ENCODE results near the gene ANXA3. TPM values are rescaled to one million over a fixed set of nuclear protein-coding genes. Genes with fewer than 3 reads are reported as not detected.

ANXA3 gene
- total RNA-seq, 1 experiment from 2014 or later: 12.0 TPM

DNA sequence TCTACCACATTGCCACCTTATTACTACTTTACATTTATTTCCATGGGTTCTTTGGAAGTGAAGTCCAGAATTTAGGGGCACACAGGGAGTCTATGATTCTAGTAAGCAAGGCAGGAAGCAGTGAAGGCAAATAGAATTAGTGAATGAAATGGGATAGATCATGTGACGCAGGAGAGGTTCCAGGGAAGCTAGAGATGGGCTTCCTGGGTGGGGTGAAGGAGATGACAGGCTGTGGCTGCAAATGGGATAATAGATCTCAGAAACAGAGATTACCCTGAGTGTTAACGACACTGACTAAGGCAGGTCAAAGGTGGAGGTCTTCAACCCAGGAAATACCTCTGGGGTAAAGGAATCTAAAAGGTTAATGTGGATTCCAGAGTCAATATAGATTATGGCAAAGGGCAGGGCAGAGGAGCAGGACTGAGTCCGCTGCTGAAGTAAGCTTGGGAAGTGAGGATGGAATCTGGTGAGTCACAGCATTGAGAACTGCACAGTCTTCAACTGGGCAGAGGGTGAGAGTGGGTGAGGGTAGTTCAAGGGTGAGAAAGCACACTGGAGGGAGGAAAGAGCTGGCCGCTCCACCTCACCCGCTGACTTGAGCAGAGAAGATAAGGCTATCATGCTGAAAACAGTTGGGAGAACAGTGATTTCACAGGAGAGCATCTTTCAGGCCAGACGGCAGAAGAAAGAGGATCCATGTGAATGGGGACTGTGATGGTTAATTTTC, 70.8 kb downstream of the ANXA3 start:
- Mint-ChIP-seq H3K9me3 (no peaks in the 10 kb centered on the region), H3K27me3 (ENCODE audit: low read depth) (no peaks in the 10 kb centered on the region), H3K27ac (no peak overlapping the region), H3K4me1 (peaks cover 3% of the 10 kb centered on the region), H3K4me3 (no peak overlapping the region), H3K36me3 (no peaks in the 10 kb centered on the region)
- CTCF ChIA-PET: interaction anchor here (0.9 kb wide), 1 partner anchor 14 kb away, joined by 3 read pairs; no protein-coding TSS in a partner anchor
- POLR2A ChIA-PET: no interaction called here
- DNase-seq (ENCODE audit: low spot score) (no peak), ATAC-seq (no peak; the same call in 1 of the 2 replicates)
- TF ChIP-seq, protein P1, sequence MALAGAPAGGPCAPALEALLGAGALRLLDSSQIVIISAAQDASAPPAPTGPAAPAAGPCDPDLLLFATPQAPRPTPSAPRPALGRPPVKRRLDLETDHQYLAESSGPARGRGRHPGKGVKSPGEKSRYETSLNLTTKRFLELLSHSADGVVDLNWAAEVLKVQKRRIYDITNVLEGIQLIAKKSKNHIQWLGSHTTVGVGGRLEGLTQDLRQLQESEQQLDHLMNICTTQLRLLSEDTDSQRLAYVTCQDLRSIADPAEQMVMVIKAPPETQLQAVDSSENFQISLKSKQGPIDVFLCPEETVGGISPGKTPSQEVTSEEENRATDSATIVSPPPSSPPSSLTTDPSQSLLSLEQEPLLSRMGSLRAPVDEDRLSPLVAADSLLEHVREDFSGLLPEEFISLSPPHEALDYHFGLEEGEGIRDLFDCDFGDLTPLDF (CRISPR knock-in tag; IDR thresholded peaks at IDR 0.05): no peak
- TF ChIP-seq TCF7 (CRISPR knock-in tag; IDR thresholded peaks at IDR 0.05; ENCODE audit: low read depth) (no peak), ZNF263 (CRISPR knock-in tag; IDR thresholded peaks at IDR 0.05; ENCODE audit: low read depth) (no peak), NR1H2 (CRISPR knock-in tag; IDR thresholded peaks at IDR 0.05) (no peak), GTF2I (CRISPR knock-in tag; conservative IDR thresholded peaks at IDR 0.05) (no peak), TEAD1 (CRISPR knock-in tag; IDR thresholded peaks at IDR 0.05) (no peak), FOXP1 (CRISPR knock-in tag; IDR thresholded peaks at IDR 0.05; ENCODE audit: borderline replicate concordance) (no peak), EMX1 (CRISPR knock-in tag; IDR thresholded peaks at IDR 0.05) (no peak), GABPB1 (CRISPR knock-in tag; IDR thresholded peaks at IDR 0.05) (no peak), ZBTB21 (CRISPR knock-in tag; IDR thresholded peaks at IDR 0.05; ENCODE audit: borderline replicate concordance) (no peak)
- TF ChIP-seq, protein P2, sequence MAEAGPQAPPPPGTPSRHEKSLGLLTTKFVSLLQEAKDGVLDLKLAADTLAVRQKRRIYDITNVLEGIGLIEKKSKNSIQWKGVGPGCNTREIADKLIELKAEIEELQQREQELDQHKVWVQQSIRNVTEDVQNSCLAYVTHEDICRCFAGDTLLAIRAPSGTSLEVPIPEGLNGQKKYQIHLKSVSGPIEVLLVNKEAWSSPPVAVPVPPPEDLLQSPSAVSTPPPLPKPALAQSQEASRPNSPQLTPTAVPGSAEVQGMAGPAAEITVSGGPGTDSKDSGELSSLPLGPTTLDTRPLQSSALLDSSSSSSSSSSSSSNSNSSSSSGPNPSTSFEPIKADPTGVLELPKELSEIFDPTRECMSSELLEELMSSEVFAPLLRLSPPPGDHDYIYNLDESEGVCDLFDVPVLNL (CRISPR knock-in tag; IDR thresholded peaks at IDR 0.05; ENCODE audit: borderline replicate concordance, low read depth): no peak
- TF ChIP-seq, protein P3, sequence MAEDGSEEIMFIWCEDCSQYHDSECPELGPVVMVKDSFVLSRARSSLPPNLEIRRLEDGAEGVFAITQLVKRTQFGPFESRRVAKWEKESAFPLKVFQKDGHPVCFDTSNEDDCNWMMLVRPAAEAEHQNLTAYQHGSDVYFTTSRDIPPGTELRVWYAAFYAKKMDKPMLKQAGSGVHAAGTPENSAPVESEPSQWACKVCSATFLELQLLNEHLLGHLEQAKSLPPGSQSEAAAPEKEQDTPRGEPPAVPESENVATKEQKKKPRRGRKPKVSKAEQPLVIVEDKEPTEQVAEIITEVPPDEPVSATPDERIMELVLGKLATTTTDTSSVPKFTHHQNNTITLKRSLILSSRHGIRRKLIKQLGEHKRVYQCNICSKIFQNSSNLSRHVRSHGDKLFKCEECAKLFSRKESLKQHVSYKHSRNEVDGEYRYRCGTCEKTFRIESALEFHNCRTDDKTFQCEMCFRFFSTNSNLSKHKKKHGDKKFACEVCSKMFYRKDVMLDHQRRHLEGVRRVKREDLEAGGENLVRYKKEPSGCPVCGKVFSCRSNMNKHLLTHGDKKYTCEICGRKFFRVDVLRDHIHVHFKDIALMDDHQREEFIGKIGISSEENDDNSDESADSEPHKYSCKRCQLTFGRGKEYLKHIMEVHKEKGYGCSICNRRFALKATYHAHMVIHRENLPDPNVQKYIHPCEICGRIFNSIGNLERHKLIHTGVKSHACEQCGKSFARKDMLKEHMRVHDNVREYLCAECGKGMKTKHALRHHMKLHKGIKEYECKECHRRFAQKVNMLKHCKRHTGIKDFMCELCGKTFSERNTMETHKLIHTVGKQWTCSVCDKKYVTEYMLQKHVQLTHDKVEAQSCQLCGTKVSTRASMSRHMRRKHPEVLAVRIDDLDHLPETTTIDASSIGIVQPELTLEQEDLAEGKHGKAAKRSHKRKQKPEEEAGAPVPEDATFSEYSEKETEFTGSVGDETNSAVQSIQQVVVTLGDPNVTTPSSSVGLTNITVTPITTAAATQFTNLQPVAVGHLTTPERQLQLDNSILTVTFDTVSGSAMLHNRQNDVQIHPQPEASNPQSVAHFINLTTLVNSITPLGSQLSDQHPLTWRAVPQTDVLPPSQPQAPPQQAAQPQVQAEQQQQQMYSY (CRISPR knock-in tag; IDR thresholded peaks at IDR 0.05): no peak
- TF ChIP-seq, protein P4, sequence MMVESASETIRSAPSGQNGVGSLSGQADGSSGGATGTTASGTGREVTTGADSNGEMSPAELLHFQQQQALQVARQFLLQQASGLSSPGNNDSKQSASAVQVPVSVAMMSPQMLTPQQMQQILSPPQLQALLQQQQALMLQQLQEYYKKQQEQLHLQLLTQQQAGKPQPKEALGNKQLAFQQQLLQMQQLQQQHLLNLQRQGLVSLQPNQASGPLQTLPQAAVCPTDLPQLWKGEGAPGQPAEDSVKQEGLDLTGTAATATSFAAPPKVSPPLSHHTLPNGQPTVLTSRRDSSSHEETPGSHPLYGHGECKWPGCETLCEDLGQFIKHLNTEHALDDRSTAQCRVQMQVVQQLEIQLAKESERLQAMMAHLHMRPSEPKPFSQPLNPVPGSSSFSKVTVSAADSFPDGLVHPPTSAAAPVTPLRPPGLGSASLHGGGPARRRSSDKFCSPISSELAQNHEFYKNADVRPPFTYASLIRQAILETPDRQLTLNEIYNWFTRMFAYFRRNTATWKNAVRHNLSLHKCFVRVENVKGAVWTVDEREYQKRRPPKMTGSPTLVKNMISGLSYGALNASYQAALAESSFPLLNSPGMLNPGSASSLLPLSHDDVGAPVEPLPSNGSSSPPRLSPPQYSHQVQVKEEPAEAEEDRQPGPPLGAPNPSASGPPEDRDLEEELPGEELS (CRISPR knock-in tag; IDR thresholded peaks at IDR 0.05): no peak
- TF ChIP-seq, protein P5, sequence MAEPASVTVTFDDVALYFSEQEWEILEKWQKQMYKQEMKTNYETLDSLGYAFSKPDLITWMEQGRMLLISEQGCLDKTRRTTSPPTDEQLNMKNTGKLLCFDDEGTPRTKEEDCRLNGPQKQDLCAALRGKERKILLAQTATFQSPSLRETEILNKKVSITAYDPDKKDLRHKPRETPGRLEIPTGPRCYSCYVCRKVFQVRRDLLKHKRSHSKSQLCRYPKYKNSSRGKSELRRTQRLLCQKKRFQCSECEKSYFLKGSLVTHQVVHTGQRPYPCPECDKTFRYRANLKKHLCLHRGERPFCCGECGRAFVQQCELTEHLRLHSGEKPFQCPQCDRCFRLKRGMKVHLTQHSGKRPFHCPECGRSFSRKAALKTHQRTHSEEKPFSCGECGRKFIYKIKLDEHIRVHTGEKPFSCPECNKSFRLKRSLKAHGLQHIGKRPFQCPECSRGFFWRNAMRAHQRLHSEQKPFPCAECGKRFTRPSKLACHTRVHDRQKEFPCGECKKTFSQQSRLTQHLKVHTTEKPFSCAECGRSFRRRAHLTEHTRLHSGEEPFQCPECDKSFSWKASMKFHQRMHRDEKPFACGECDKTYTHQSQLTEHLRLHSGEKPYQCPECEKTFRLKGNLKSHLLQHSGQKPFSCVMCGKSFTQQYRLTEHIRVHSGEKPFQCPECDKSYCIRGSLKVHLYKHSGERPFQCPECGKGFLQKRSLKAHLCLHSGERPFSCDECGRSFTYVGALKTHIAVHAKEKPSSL (CRISPR knock-in tag; conservative IDR thresholded peaks at IDR 0.05): no peak
- TF ChIP-seq, protein P6, sequence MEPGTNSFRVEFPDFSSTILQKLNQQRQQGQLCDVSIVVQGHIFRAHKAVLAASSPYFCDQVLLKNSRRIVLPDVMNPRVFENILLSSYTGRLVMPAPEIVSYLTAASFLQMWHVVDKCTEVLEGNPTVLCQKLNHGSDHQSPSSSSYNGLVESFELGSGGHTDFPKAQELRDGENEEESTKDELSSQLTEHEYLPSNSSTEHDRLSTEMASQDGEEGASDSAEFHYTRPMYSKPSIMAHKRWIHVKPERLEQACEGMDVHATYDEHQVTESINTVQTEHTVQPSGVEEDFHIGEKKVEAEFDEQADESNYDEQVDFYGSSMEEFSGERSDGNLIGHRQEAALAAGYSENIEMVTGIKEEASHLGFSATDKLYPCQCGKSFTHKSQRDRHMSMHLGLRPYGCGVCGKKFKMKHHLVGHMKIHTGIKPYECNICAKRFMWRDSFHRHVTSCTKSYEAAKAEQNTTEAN (CRISPR knock-in tag; IDR thresholded peaks at IDR 0.05): no peak
